C4-2B (cell line): Measurements from ENCODE around the gene BMP2K.

Experiments
- ZFX ChIP-seq: fragments of 450-650 bp; IDR thresholded peaks from 2 replicates; pipeline ENCODE4 v1.6.1; 2017
- TF ChIP-seq, protein P1 (sequence below): fragments of 450-650 bp; conservative IDR thresholded peaks from 2 replicates; pipeline ENCODE4 v1.5.1; 2017; ENCODE audit warnings: mild to moderate bottlenecking

DNA sequence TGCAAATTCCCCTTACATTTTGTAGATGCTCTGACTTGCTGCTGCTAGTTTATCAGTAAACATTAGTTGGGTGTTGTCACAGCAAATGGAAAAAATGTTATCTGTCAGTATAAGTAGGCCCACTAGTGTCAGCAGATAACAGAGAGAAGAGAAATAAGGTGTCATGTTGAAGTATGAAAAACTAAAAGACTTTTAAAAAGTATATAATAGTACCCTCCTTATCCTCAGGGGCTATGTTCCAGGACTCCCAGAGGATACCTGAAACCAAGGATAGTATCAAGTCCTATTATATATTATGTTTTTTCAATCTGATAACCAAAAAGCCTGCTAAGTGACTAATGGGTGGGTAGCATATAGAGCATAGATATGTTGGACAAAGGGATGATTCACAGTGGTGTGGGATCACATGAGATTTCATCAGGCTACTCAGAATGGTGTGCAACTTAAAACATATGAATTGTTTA is 11.6 kb upstream of the BMP2K start:
- TF ChIP-seq, protein P1, sequence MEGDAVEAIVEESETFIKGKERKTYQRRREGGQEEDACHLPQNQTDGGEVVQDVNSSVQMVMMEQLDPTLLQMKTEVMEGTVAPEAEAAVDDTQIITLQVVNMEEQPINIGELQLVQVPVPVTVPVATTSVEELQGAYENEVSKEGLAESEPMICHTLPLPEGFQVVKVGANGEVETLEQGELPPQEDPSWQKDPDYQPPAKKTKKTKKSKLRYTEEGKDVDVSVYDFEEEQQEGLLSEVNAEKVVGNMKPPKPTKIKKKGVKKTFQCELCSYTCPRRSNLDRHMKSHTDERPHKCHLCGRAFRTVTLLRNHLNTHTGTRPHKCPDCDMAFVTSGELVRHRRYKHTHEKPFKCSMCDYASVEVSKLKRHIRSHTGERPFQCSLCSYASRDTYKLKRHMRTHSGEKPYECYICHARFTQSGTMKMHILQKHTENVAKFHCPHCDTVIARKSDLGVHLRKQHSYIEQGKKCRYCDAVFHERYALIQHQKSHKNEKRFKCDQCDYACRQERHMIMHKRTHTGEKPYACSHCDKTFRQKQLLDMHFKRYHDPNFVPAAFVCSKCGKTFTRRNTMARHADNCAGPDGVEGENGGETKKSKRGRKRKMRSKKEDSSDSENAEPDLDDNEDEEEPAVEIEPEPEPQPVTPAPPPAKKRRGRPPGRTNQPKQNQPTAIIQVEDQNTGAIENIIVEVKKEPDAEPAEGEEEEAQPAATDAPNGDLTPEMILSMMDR = no peak
- no peak for TF ChIP-seq ZFX
